GM21526 (cell line): ENCODE measurements around the gene PCDHGB2.
"Not testable (repeated sequence)": the region's sequence is repeated elsewhere in the genome, so short reads cannot be mapped to it uniquely, and the experiment has no call there.

Source experiments
- ATAC-seq: cut with Tn5 transposase; IDR thresholded peaks from one replicate; pipeline ENCODE4 v1.9.1; 2021; ENCODE audit warnings: moderate library complexity; ENCODE audit not compliant: unreplicated experiment, low FRiP score

Gene PCDHGB2

GRCh38 chr5:141383345-141383744, 23.6 kb downstream of the PCDHGB2 start:
- no peak for ATAC-seq

DNA sequence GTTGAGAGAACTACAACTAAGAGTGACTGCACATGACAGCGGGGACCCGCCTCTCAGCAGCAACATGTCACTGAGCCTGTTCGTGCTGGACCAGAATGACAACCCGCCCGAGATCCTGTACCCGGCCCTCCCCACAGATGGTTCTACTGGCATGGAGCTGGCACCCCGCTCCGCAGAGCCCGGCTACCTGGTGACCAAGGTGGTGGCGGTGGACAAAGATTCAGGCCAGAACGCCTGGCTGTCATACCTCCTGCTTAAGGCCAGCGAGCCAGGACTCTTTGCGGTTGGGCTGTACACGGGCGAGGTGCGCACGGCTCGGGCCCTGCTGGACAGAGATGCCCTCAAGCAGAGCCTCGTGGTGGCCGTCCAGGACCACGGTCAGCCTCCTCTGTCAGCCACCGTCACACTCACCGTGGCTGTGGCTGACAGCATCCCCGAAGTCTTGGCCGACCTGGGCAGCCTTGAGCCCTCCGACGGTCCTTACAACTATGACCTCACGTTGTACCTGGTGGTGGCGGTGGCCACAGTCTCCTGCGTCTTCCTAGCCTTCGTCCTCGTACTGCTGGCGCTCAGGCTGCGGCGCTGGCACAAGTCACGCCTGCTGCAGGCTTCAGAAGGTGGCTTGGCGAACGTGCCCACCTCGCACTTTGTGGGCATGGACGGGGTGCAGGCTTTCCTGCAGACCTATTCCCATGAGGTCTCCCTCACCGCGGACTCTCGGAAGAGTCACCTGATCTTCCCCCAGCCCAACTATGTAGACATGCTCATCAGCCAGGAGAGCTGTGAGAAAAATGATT, 24.9 kb downstream of the PCDHGB2 start:
- ATAC-seq: no peak

- ATAC-seq: peak; percentile 97
Observed at GRCh38 chr5:141387557-141388311, 27.9 kb downstream of the PCDHGB2 start, which contains the start of gene PCDHGB4. Gene PCDHGB4, plus strand, starts transcription at chr5:141387698. Its CDS starts 187 bp downstream, at chr5:141387885.

DNA sequence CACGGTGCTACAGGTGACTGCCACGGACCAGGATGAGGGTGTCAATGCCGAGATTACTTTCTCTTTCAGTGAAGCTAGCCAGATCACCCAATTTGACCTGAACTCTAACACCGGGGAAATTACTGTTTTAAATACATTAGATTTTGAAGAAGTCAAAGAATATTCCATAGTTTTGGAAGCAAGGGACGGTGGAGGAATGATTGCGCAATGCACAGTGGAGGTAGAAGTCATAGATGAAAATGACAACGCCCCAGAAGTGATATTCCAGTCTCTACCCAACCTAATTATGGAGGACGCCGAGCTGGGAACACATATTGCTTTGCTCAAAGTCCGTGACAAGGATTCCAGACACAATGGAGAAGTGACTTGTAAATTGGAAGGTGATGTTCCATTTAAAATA, 28.9 kb downstream of the PCDHGB2 start:
- ATAC-seq: no peak

- no peak for ATAC-seq
Observed at GRCh38 chr5:141389153-141390042, 29.6 kb downstream of the PCDHGB2 start.

- ATAC-seq: no peak
Observed at GRCh38 chr5:141392429-141393198, 32.8 kb downstream of the PCDHGB2 start, which contains the start of gene PCDHGA8. Gene PCDHGA8, plus strand, starts transcription at chr5:141392633. Its CDS starts 181 bp downstream, at chr5:141392814.

- ATAC-seq: no peak
Observed at GRCh38 chr5:141393267-141393666, 33.5 kb downstream of the PCDHGB2 start.

GRCh38 chr5:141394401-141395187, 34.8 kb downstream of the PCDHGB2 start:
- ATAC-seq: not testable (repeated sequence)

DNA sequence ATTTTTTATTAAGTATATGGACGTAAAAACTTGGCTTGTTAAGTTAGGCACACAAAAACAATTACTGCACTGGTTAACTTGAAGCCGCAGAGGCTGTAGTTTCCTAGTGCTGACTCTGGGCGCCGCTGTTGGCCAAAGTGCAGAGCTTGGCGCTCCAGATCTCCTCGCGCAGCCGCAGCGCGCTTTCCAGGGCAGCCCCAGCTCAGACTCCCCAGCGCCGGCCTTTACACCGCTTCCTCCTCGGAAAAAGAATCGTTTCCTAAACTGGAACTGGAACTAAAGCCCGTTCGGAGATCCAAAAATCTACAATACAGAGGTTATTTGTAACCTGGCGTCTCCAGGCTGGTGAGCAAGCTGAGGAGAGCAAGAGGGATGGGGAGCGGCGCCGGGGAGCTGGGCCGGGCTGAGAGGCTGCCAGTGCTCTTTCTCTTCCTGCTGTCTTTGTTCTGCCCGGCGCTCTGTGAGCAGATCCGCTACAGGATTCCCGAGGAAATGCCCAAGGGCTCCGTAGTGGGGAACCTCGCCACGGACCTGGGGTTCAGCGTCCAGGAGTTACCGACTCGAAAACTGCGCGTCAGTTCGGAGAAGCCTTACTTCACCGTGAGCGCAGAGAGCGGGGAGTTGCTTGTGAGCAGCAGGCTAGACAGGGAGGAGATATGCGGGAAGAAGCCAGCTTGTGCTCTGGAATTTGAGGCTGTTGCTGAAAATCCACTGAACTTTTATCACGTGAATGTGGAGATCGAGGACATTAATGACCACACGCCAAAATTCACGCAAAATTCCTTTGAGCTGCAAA, 38.2 kb downstream of the PCDHGB2 start, which contains the start of gene PCDHGB5:
Gene PCDHGB5 (plus strand): TSS at position 192 of the 796 bp plus-strand sequence. CDS start 181 bp downstream, at position 373.
- ATAC-seq: peak; percentile 93

GRCh38 chr5:141398608-141399007, 38.8 kb downstream of the PCDHGB2 start:
- ATAC-seq: no peak

GRCh38 chr5:141399555-141400258, 39.9 kb downstream of the PCDHGB2 start:
- no peak for ATAC-seq

DNA sequence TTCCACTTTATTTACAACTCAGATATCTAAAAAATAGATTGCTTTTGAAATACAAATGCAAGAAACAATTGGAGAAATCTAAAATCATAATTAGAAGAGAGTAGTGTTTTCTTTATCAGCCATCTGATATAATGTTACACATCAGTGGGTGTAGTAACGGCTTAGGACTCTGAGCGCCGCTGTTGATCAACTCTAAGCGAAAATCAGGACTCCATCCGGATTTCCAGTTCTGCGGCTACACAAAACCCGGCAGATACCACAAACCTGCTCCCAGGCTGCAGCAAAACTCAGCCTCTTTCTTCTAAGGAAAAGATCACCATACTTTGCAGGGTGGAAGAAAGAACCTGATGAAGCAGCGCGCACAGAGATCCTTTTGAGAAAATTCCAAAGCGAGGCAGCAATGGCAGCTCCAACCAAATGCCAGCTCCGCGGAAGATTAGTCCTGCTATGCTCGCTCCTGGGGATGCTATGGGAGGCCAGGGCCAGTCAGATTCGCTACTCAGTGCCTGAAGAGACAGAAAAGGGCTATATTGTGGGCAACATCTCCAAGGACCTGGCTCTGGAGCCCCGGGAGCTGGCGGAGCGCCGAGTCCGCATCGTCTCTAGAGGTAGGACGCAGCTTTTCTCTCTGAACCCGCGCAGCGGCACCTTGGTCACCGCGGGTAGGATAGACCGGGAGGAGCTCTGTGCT, 42.9 kb downstream of the PCDHGB2 start, which contains the start of gene PCDHGA9:
Gene PCDHGA9 (plus strand): TSS at position 226 of the 691 bp plus-strand sequence. CDS start 175 bp downstream, at position 401.
- ATAC-seq: no peak

- ATAC-seq: no peak
Observed at GRCh38 chr5:141403387-141403786, 43.6 kb downstream of the PCDHGB2 start.

DNA sequence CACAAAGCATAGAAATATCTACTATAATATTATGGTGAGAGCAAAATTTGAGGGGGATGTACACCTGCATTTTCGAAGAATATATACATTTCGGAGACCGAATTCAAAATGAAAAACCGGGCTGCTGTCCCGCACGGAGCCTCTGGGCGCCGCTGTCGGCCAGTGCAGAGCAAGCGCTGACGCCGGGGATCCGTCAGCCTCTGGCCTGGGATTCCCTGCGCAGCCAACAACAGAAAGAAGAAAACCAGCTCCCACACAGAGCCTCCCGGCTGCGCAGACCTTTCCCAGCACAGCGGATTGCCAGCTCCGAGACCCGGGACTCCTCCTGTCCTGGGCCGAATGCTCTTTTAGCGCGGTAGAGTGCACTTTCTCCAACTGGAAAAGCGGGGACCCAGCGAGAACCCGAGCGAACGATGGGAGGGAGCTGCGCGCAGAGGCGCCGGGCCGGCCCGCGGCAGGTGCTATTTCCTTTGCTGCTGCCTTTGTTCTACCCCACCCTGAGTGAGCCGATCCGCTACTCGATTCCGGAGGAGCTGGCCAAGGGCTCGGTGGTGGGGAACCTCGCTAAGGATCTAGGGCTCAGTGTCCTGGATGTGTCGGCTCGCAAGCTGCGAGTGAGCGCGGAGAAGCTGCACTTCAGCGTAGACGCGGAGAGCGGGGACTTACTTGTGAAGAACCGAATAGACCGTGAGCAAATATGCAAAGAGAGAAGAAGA, 48.2 kb downstream of the PCDHGB2 start, which contains the start of gene PCDHGB6:
Gene PCDHGB6 (plus strand): TSS at position 232 of the 716 bp plus-strand sequence. CDS start 182 bp downstream, at position 414.
- peak; percentile 75 for ATAC-seq

DNA sequence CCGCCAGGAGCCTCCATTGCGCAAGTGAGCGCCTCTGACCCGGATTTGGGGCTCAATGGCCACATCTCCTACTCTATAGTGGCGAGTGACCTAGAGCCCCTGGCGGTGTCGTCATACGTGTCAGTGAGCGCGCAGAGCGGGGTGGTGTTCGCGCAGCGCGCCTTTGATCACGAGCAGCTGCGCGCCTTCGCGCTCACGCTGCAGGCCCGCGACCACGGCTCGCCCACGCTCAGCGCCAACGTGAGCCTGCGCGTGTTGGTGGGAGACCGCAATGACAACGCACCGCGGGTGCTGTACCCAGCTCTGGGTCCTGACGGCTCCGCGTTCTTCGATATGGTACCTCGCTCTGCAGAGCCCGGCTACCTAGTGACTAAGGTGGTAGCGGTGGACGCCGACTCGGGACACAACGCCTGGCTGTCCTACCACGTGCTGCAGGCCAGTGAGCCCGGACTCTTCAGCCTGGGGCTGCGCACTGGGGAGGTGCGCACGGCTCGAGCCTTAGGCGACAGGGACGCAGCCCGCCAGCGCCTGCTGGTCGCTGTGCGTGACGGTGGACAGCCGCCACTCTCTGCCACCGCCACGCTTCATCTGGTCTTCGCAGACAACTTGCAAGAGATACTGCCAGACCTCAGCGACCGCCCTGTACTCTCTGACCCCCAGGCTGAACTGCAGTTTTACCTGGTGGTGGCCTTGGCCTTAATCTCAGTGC, 50.0 kb downstream of the PCDHGB2 start:
- no peak for ATAC-seq
